ENCODE measurements around the gene BAHCC1.
"Not testable (repeated sequence)": the region's sequence is repeated elsewhere in the genome, so short reads cannot be mapped to it uniquely, and the experiment has no call there.

The BAHCC1 gene

GRCh38 chr17:81414756-81415516 is 19.7 kb downstream of the BAHCC1 start:
- DNase-seq: no peak

- no peak for DNase-seq
Observed at GRCh38 chr17:81415681-81416080, 20.4 kb downstream of the BAHCC1 start.

- DNase-seq: no peak
Observed at GRCh38 chr17:81416612-81417011, 21.4 kb downstream of the BAHCC1 start.

- DNase-seq: no peak
Observed at GRCh38 chr17:81417049-81417878, 22.0 kb downstream of the BAHCC1 start.

- no peak for DNase-seq
Observed at GRCh38 chr17:81417879-81418709, 22.8 kb downstream of the BAHCC1 start.

GRCh38 chr17:81418710-81419318 is 23.6 kb downstream of the BAHCC1 start:
- no peak for DNase-seq

- no peak for DNase-seq
Observed at GRCh38 chr17:81419319-81419885, 24.1 kb downstream of the BAHCC1 start.

- DNase-seq: no peak
Observed at GRCh38 chr17:81419886-81420768, 24.9 kb downstream of the BAHCC1 start.

- no peak for DNase-seq
Observed at GRCh38 chr17:81420769-81421462, 25.7 kb downstream of the BAHCC1 start.

GRCh38 chr17:81422776-81423697 is 27.8 kb downstream of the BAHCC1 start:
- DNase-seq: no peak

GRCh38 chr17:81423698-81424071 is 28.4 kb downstream of the BAHCC1 start:
- no peak for DNase-seq

- no peak for DNase-seq
Observed at GRCh38 chr17:81424151-81425017, 29.1 kb downstream of the BAHCC1 start.

GRCh38 chr17:81425041-81425440 is 29.8 kb downstream of the BAHCC1 start:
- DNase-seq: not testable (repeated sequence)

- not testable (repeated sequence) for DNase-seq
Observed at GRCh38 chr17:81425716-81426392, 30.6 kb downstream of the BAHCC1 start.

GRCh38 chr17:81426393-81427172 is 31.3 kb downstream of the BAHCC1 start:
- DNase-seq: no peak

- no peak for DNase-seq
Observed at GRCh38 chr17:81427173-81428120, 32.2 kb downstream of the BAHCC1 start.

Data from activated CD8-positive, alpha-beta memory T cell treated with anti-CD3 and anti-CD28 coated beads, Interleukin-2, amount 50 U/mL, for 4 hours (primary cell).